ENCODE results near the gene ITPR1.

The ITPR1 gene

GRCh38 chr3:4551051-4551711 is 58.0 kb downstream of the ITPR1 start:
- no peak for TF ChIP-seq CTCF (IDR thresholded peaks at IDR 0.05; ENCODE audit: low read depth, low read length)
- DNase-seq (ENCODE audit: low read depth in 2 of 2), result peak in 1 of 2 donors; percentile 27

GRCh38 chr3:4551794-4552442 is 58.8 kb downstream of the ITPR1 start:
- H3K4me3 ChIP-seq (replicated peaks in 1 of 2; ENCODE audit: low read depth in 2 of 2, low read length in 2 of 2), result no peak overlapping the region
- TF ChIP-seq CTCF (IDR thresholded peaks at IDR 0.05; ENCODE audit: low read depth, low read length), result no peak
- no peak for DNase-seq (ENCODE audit: low read depth in 2 of 2)

More at GRCh38 chr3:4551051-4551711, 58.0 kb downstream of the ITPR1 start:
- no peak overlapping the region for H3K4me3 ChIP-seq (replicated peaks in 1 of 2; ENCODE audit: low read depth in 2 of 2, low read length in 2 of 2)

GRCh38 chr3:4552811-4553210 is 59.7 kb downstream of the ITPR1 start:
- no peak overlapping the region for H3K4me3 ChIP-seq (replicated peaks in 1 of 2; ENCODE audit: low read depth in 2 of 2, low read length in 2 of 2)
- no peak for DNase-seq (ENCODE audit: low read depth in 2 of 2)
- TF ChIP-seq CTCF (IDR thresholded peaks at IDR 0.05; ENCODE audit: low read depth, low read length), result no peak

- H3K4me3 ChIP-seq (replicated peaks in 1 of 2; ENCODE audit: low read depth in 2 of 2, low read length in 2 of 2), result no peak overlapping the region
- TF ChIP-seq CTCF (IDR thresholded peaks at IDR 0.05; ENCODE audit: low read depth, low read length), result no peak
- no peak for DNase-seq (ENCODE audit: low read depth in 2 of 2)
Measured at GRCh38 chr3:4561661-4562060, 68.5 kb downstream of the ITPR1 start.

- H3K4me3 ChIP-seq (replicated peaks in 1 of 2; ENCODE audit: low read depth in 2 of 2, low read length in 2 of 2), result no peak overlapping the region
- DNase-seq (ENCODE audit: low read depth in 2 of 2), result no peak
- no peak for TF ChIP-seq CTCF (IDR thresholded peaks at IDR 0.05; ENCODE audit: low read depth, low read length)
Measured at GRCh38 chr3:4562595-4562994, 69.4 kb downstream of the ITPR1 start.

- DNase-seq (ENCODE audit: low read depth in 2 of 2), result no peak
- H3K4me3 ChIP-seq (replicated peaks in 1 of 2; ENCODE audit: low read depth in 2 of 2, low read length in 2 of 2), result no peak overlapping the region
- TF ChIP-seq CTCF (IDR thresholded peaks at IDR 0.05; ENCODE audit: low read depth, low read length), result no peak
Measured at GRCh38 chr3:4564270-4564669, 71.1 kb downstream of the ITPR1 start.

Data from cardiac fibroblast (primary cell).